SK-N-SH treated with all-trans-retinoic acid at 6 μM for 48 hours (cell line): ENCODE results near the gene GPX2.

Experiments used
- ATAC-seq: fragments of 200-7000 bp; cut with Tn5 transposase; 3 replicates; pipeline ENCODE4 v1.9.1; 2020; ENCODE audit warnings: mild to moderate bottlenecking, moderate library complexity
- ARNTL ChIP-seq: fragments of 450-650 bp; formaldehyde crosslinking; IDR thresholded peaks from 2 replicates; pipeline ENCODE4 v1.5.0; 2020; ENCODE audit warnings: low read depth, mild to moderate bottlenecking, moderate library complexity, borderline replicate concordance
- BACH2 ChIP-seq: fragments of 250-450 bp; sonication (Bioruptor Pico); IDR thresholded peaks from 2 replicates; pipeline ENCODE4 v1.9.0; 2021; ENCODE audit warnings: mild to moderate bottlenecking, borderline replicate concordance
- CREB5 ChIP-seq: fragments of 250-450 bp; sonication (Bioruptor Pico); IDR thresholded peaks from 2 replicates; pipeline ENCODE4 v1.5.1; 2020; ENCODE audit warnings: low read depth, mild to moderate bottlenecking, moderate library complexity
- CSDC2 ChIP-seq: fragments of 250-450 bp; sonication (Bioruptor Pico); IDR thresholded peaks from 2 replicates; pipeline ENCODE4 v1.5.0; 2020; ENCODE audit warnings: mild to moderate bottlenecking, moderate library complexity
- ESRRG ChIP-seq: fragments of 250-450 bp; sonication (Bioruptor Pico); IDR thresholded peaks from 2 replicates; pipeline ENCODE4 v1.6.1; 2021; ENCODE audit warnings: mild to moderate bottlenecking
- GLIS3 ChIP-seq: fragments of 250-450 bp; sonication (Bioruptor Pico); IDR thresholded peaks from 2 replicates; pipeline ENCODE4 v1.5.0; 2020; ENCODE audit warnings: mild to moderate bottlenecking, moderate library complexity
- ISL1 ChIP-seq: fragments of 250-450 bp; sonication (Bioruptor Pico); IDR thresholded peaks from 2 replicates; pipeline ENCODE4 v2.1.2; 2022; ENCODE audit warnings: mild to moderate bottlenecking, moderate library complexity
- OSR1 ChIP-seq: fragments of 250-450 bp; sonication (Bioruptor Pico); IDR thresholded peaks from 2 replicates; pipeline ENCODE4 v1.8.0; 2022; ENCODE audit warnings: moderate library complexity, mild to moderate bottlenecking, inconsistent platforms
- POU6F1 ChIP-seq: fragments of 250-450 bp; sonication (Bioruptor Pico); IDR thresholded peaks from 2 replicates; pipeline ENCODE4 v1.8.0; 2021; ENCODE audit warnings: low read depth, mild to moderate bottlenecking, moderate library complexity, borderline replicate concordance
- PPARA ChIP-seq: fragments of 250-450 bp; sonication (Bioruptor Pico); IDR thresholded peaks from 2 replicates; pipeline ENCODE4 v1.5.0; 2020; ENCODE audit warnings: mild to moderate bottlenecking, borderline replicate concordance
- RARB ChIP-seq: fragments of 250-450 bp; sonication (Bioruptor Pico); IDR thresholded peaks from 2 replicates; pipeline ENCODE4 v1.8.0; 2021; ENCODE audit warnings: mild to moderate bottlenecking, moderate library complexity
- SNAI2 ChIP-seq: fragments of 250-450 bp; sonication (Bioruptor Pico); IDR thresholded peaks from 2 replicates; pipeline ENCODE4 v1.5.0; 2020; ENCODE audit warnings: mild to moderate bottlenecking, moderate library complexity
- TCF4 ChIP-seq: fragments of 250-450 bp; sonication (Bioruptor Pico); IDR thresholded peaks from 2 replicates; pipeline ENCODE4 v1.8.0; 2021; ENCODE audit warnings: mild to moderate bottlenecking, moderate library complexity, borderline replicate concordance
- TOX ChIP-seq: fragments of 250-450 bp; sonication (Bioruptor Pico); IDR thresholded peaks from 2 replicates; pipeline ENCODE4 v1.8.0; 2021; ENCODE audit warnings: mild to moderate bottlenecking, moderate library complexity, borderline replicate concordance
- ZC3H10 ChIP-seq: fragments of 250-450 bp; sonication (Bioruptor Pico); IDR thresholded peaks from 2 replicates; pipeline ENCODE4 v1.5.1; 2021; ENCODE audit warnings: mild to moderate bottlenecking, moderate library complexity
- ZFP3 ChIP-seq: fragments of 250-450 bp; sonication (Bioruptor Pico); IDR thresholded peaks from 2 replicates; pipeline ENCODE4 v1.5.0; 2020; ENCODE audit warnings: mild to moderate bottlenecking, moderate library complexity
- ZFP30 ChIP-seq: fragments of 450-650 bp; formaldehyde crosslinking; IDR thresholded peaks from 2 replicates; pipeline ENCODE4 v1.5.0; 2022; ENCODE audit warnings: mild to moderate bottlenecking, moderate library complexity
- ZNF565 ChIP-seq: fragments of 450-650 bp; formaldehyde crosslinking; conservative IDR thresholded peaks from 2 replicates; pipeline ENCODE4 v1.5.0; 2020; ENCODE audit warnings: low read depth, mild to moderate bottlenecking, moderate library complexity
- ZNF70 ChIP-seq: fragments of 450-650 bp; formaldehyde crosslinking; IDR thresholded peaks from 2 replicates; pipeline ENCODE4 v1.5.0; 2020; ENCODE audit warnings: mild to moderate bottlenecking, moderate library complexity
- ZNF8 ChIP-seq: fragments of 450-650 bp; formaldehyde crosslinking; IDR thresholded peaks from 2 replicates; pipeline ENCODE4 v1.5.0; 2020; ENCODE audit warnings: mild to moderate bottlenecking, moderate library complexity
- TF ChIP-seq, protein P1 (sequence below): fragments of 250-450 bp; sonication (Bioruptor Pico); IDR thresholded peaks from 2 replicates; pipeline ENCODE4 v1.5.0; 2020; ENCODE audit warnings: mild to moderate bottlenecking, moderate library complexity
- TF ChIP-seq, protein P2 (sequence below): fragments of 250-450 bp; sonication (Bioruptor Pico); IDR thresholded peaks from 2 replicates; pipeline ENCODE4 v1.8.0; 2020; ENCODE audit warnings: mild to moderate bottlenecking, moderate library complexity, borderline replicate concordance

GPX2 gene

DNA sequence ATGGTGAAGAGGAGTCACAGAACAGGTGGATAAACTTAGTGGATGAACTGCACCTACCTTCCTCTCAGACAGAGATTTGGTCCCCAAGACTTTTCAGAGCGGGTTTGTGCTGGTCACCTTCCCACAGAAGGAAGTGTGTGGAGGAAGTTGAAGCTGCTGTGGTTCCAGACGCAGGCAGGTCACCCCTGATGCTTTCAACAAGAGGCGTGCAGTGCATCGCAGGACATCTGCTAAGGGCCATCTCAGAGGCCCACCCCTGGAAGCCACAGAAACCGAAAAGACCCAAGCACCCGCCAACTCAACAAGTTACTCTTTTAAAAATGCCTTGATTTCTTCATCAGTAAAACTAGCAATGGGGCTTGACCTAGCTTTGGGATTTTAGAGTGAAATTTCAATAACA lies 1.0 kb upstream of the GPX2 start:
- TF ChIP-seq ZFP30 (CRISPR knock-in tag) (no peak), TCF4 (no peak), ISL1 (CRISPR knock-in tag) (no peak), SNAI2 (CRISPR knock-in tag) (no peak)
- no peak for ATAC-seq

- ATAC-seq = no peak
- TF ChIP-seq OSR1 (CRISPR knock-in tag) (no peak), ZC3H10 (CRISPR knock-in tag) (no peak), TCF4 (no peak), TOX (CRISPR knock-in tag) (no peak), ESRRG (CRISPR knock-in tag) (no peak), ZNF565 (no peak)
- TF ChIP-seq, protein P1, sequence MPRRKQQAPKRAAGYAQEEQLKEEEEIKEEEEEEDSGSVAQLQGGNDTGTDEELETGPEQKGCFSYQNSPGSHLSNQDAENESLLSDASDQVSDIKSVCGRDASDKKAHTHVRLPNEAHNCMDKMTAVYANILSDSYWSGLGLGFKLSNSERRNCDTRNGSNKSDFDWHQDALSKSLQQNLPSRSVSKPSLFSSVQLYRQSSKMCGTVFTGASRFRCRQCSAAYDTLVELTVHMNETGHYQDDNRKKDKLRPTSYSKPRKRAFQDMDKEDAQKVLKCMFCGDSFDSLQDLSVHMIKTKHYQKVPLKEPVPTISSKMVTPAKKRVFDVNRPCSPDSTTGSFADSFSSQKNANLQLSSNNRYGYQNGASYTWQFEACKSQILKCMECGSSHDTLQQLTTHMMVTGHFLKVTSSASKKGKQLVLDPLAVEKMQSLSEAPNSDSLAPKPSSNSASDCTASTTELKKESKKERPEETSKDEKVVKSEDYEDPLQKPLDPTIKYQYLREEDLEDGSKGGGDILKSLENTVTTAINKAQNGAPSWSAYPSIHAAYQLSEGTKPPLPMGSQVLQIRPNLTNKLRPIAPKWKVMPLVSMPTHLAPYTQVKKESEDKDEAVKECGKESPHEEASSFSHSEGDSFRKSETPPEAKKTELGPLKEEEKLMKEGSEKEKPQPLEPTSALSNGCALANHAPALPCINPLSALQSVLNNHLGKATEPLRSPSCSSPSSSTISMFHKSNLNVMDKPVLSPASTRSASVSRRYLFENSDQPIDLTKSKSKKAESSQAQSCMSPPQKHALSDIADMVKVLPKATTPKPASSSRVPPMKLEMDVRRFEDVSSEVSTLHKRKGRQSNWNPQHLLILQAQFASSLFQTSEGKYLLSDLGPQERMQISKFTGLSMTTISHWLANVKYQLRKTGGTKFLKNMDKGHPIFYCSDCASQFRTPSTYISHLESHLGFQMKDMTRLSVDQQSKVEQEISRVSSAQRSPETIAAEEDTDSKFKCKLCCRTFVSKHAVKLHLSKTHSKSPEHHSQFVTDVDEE = no peak
Measured at GRCh38 chr14:64940336-64940910, 2.1 kb downstream of the GPX2 start.

DNA sequence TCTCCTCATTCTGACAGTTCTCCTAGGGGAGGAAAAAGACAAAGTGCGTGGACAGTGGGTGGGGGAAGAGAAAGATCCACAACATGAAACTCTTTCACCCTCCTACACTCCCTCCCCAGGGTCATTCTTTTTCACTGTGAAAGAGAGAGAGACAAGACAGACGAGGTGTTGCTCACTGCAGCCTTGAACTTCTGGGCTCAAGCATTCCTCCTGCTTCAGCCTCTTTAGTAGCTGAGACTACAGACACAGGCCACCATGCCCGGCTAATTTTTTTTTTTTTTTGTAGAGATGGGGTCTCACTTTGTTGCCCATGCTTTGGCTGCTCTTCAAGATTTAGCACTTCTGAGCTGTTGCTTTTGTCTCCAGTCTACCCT lies 2.7 kb downstream of the GPX2 start:
- no peak for ATAC-seq
- no peak for TF ChIP-seq ESRRG (CRISPR knock-in tag)
- no peak for TF ChIP-seq ZNF8 (CRISPR knock-in tag)
- TF ChIP-seq ZNF70 (CRISPR knock-in tag) = no peak
- no peak for TF ChIP-seq OSR1 (CRISPR knock-in tag)
- no peak for TF ChIP-seq ZFP30 (CRISPR knock-in tag)
- TF ChIP-seq CREB5 = no peak
- TF ChIP-seq, protein P1 = no peak
- no peak for TF ChIP-seq BACH2 (CRISPR knock-in tag)
- no peak for TF ChIP-seq CSDC2 (CRISPR knock-in tag)
- no peak for TF ChIP-seq ZNF565
- TF ChIP-seq PPARA (CRISPR knock-in tag) = no peak
- no peak for TF ChIP-seq ARNTL (CRISPR knock-in tag)
- TF ChIP-seq, protein P2, sequence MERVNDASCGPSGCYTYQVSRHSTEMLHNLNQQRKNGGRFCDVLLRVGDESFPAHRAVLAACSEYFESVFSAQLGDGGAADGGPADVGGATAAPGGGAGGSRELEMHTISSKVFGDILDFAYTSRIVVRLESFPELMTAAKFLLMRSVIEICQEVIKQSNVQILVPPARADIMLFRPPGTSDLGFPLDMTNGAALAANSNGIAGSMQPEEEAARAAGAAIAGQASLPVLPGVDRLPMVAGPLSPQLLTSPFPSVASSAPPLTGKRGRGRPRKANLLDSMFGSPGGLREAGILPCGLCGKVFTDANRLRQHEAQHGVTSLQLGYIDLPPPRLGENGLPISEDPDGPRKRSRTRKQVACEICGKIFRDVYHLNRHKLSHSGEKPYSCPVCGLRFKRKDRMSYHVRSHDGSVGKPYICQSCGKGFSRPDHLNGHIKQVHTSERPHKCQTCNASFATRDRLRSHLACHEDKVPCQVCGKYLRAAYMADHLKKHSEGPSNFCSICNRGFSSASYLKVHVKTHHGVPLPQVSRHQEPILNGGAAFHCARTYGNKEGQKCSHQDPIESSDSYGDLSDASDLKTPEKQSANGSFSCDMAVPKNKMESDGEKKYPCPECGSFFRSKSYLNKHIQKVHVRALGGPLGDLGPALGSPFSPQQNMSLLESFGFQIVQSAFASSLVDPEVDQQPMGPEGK (CRISPR knock-in tag) = no peak
- no peak for TF ChIP-seq TCF4
- no peak for TF ChIP-seq GLIS3 (CRISPR knock-in tag)
- no peak for TF ChIP-seq ISL1 (CRISPR knock-in tag)
- TF ChIP-seq ZFP3 (CRISPR knock-in tag) = no peak
- TF ChIP-seq RARB (CRISPR knock-in tag) = no peak
- no peak for TF ChIP-seq POU6F1 (CRISPR knock-in tag)
